SKM-1 treated with dmso at 0.1 percent for 144 hours (cell line): ENCODE results near the gene AICDA.

Experiments used
- DNase-seq: peaks from one replicate; lab custom pipeline; 2025; ENCODE audit not compliant: unreplicated experiment; lab: John Stamatoyannopoulos, UW

Gene AICDA

DNA sequence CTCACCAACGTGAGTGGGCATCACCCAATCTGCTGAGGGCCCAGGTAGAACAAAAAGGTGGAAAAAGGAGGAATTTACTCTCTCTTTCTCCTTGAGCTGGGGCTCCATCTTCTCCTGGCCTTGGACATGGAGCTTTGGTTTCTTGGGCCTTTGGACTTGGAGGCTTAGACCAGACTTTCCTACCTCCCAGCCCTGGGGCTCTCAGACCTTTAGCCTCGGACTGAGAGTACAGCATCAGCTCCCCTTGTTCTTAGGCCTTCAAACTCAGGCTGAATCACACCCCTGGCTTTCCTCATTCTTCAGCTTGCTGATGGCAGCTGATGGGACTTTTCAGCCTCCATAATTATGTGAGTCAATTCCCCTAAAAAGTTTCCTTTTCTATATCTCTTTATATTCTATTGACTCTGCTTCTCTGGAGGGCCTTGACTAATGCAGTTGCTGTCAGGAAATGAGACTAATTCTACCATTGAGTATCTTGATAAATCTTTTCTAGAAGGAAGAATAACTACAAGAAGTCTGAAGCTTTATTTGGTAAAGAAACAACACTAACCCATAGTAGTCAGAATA is 56.0 kb downstream of the AICDA start:
- DNase-seq, result no peak

DNA sequence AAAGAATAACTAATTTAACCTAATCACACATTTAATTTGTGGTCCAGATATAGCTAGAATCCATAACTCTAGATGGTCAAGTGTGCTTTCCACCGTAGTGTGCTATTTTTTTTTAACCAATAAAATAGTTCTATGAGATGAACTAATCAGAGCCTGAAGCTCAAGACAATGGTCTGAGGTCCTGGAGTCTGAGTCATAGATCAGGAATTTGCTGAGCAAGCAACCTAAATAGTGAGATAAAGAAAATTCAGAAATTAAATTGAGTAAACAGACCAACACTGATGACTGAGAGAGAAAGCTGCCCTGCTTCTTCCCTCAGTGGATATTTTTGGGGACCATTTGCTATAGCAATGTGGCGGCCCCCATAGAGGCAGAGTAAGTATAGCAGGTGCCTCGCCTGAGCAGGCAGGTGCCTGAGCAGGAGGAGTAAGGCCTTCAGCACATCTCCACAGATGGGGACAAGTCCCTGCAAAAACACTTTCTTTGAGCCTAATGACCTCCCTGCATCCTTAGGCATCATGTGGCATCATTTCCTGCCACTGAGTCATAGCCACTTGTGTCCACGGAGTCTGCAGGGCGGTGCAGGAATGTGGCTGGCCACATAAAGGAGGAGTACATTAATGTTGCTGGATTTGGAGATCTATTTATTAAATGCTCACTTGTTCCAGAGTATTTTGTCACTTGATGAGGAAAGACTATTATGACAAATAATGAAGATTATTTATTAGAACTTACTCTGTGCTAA is 58.0 kb downstream of the AICDA start:
- DNase-seq, result no peak

DNA sequence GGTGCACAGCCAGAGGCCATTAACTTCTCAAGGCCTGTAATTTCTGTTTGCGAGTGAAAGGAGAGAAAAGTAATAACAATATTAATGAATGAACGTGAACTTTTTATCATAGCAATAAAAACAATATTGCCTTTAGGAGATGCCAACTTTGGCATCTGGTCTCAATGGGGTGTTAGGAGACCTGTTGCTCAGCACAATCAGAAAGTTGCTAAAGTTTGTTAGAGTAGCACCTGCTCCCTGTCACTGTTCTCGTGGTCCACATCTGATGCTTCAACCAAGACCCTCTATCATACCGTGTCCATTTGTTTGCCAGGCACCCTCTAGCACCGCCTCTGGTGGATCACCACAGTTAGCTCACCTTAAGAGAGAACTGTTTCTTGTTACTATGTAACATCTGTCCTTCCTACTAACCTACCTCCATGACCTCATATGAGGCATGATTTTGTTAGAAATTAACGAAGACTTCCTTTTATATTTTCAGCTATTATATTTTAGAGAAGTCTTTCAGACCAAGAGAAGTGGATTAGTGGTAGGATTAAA is 59.5 kb downstream of the AICDA start:
- no peak for DNase-seq
